Measurements from ENCODE around the gene NCOA1. TPM values are rescaled to one million over a fixed set of nuclear protein-coding genes. Genes with fewer than 3 reads are reported as not detected.
"Not testable (repeated sequence)": the region's sequence is repeated elsewhere in the genome, so short reads cannot be mapped to it uniquely, and the experiment has no call there.

Gene NCOA1
- total RNA-seq, 2 donors from 2014 or later: 20.1 to 22.6 TPM

- no peak overlapping the region for H3K9ac ChIP-seq (ENCODE audit: extremely low read depth, low read length, poor library complexity, severe bottlenecking)
- H3K9me3 ChIP-seq (ENCODE audit: control insufficient read depth, low read length): peaks cover 40% of the 10 kb centered on the region
- no peak overlapping the region for H3K27ac ChIP-seq (ENCODE audit: low read depth, low read length)
- WGBS, 2 experiments (ENCODE audit: insufficient coverage in 1 of 2, insufficient read length in 1 of 2): 94 to 100% methylated on average over 1 of the region's 1 CpG
- Mint-ChIP-seq H3K36me3 (ENCODE audit: low read depth) (peaks cover 25% of the 10 kb centered on the region), H3K9me3 (peaks cover 63% of the 10 kb centered on the region), H3K4me1 (no peaks in the 10 kb centered on the region), H3K4me3 (no peak overlapping the region), H3K27ac (no peak overlapping the region), H3K27me3 (ENCODE audit: insufficient read depth) (no peaks in the 10 kb centered on the region)
- no peak overlapping the region for H3K4me3 ChIP-seq (ENCODE audit: low read length)
- DNase-seq: no peak
- no peaks in the 10 kb centered on the region for H3K27me3 ChIP-seq (ENCODE audit: control insufficient read depth, insufficient read depth, low read length, poor library complexity, severe bottlenecking)
- no peak for TF ChIP-seq CTCF (conservative IDR thresholded peaks at IDR 0.05)
- no peaks in the 10 kb centered on the region for H3K36me3 ChIP-seq (ENCODE audit: control insufficient read depth, insufficient read depth, low read length)
- H3K4me1 ChIP-seq (ENCODE audit: control insufficient read depth, insufficient read depth, low read length): no peaks in the 10 kb centered on the region
These were observed 53.5 kb downstream of the NCOA1 start for GRCh38 chr2:24544456-24545115.

GRCh38 chr2:24546669-24547068 is 55.6 kb downstream of the NCOA1 start:
- Mint-ChIP-seq H3K9me3 (peaks cover 75% of the 10 kb centered on the region), H3K4me1 (no peaks in the 10 kb centered on the region), H3K4me3 (no peak overlapping the region), H3K27ac (no peak overlapping the region), H3K36me3 (ENCODE audit: low read depth) (peaks cover 28% of the 10 kb centered on the region), H3K27me3 (ENCODE audit: insufficient read depth) (no peaks in the 10 kb centered on the region)
- Histone ChIP-seq H3K4me1 (ENCODE audit: control insufficient read depth, insufficient read depth, low read length) (no peaks in the 10 kb centered on the region), H3K9me3 (ENCODE audit: control insufficient read depth, low read length) (peaks cover 40% of the 10 kb centered on the region), H3K27me3 (ENCODE audit: control insufficient read depth, insufficient read depth, low read length, poor library complexity, severe bottlenecking) (no peaks in the 10 kb centered on the region), H3K9ac (ENCODE audit: extremely low read depth, low read length, poor library complexity, severe bottlenecking) (no peak overlapping the region), H3K4me3 (ENCODE audit: low read length) (no peak overlapping the region), H3K36me3 (ENCODE audit: control insufficient read depth, insufficient read depth, low read length) (no peaks in the 10 kb centered on the region), H3K27ac (ENCODE audit: low read depth, low read length) (no peak overlapping the region)
- 93% methylated on average over 1 of the region's 1 CpG; no CpG with 5 or more reads in 1 of the 2 experiments for WGBS, 2 experiments (ENCODE audit: insufficient coverage in 1 of 2, insufficient read length in 1 of 2)
- no peak for TF ChIP-seq CTCF (conservative IDR thresholded peaks at IDR 0.05)
- no peak for DNase-seq

- 71 to 83% methylated on average over 4 of the region's 4 CpGs for WGBS, 2 experiments (ENCODE audit: insufficient coverage in 1 of 2, insufficient read length in 1 of 2)
- Histone ChIP-seq H3K36me3 (ENCODE audit: control insufficient read depth, insufficient read depth, low read length) (no peaks in the 10 kb centered on the region), H3K4me3 (ENCODE audit: low read length) (no peak overlapping the region), H3K27me3 (ENCODE audit: control insufficient read depth, insufficient read depth, low read length, poor library complexity, severe bottlenecking) (no peaks in the 10 kb centered on the region), H3K27ac (ENCODE audit: low read depth, low read length) (no peak overlapping the region), H3K4me1 (ENCODE audit: control insufficient read depth, insufficient read depth, low read length) (no peaks in the 10 kb centered on the region), H3K9me3 (ENCODE audit: control insufficient read depth, low read length) (peaks cover 30% of the 10 kb centered on the region), H3K9ac (ENCODE audit: extremely low read depth, low read length, poor library complexity, severe bottlenecking) (no peak overlapping the region)
- Mint-ChIP-seq H3K27ac (no peak overlapping the region), H3K27me3 (ENCODE audit: insufficient read depth) (no peaks in the 10 kb centered on the region), H3K4me1 (no peaks in the 10 kb centered on the region), H3K9me3 (peaks cover 68% of the 10 kb centered on the region), H3K4me3 (no peak overlapping the region), H3K36me3 (ENCODE audit: low read depth) (peaks cover 26% of the 10 kb centered on the region)
- TF ChIP-seq CTCF (conservative IDR thresholded peaks at IDR 0.05): no peak
- no peak for DNase-seq
These were observed 57.0 kb downstream of the NCOA1 start for GRCh38 chr2:24548058-24548457.

- H3K9me3 Mint-ChIP-seq: peaks cover 52% of the 10 kb centered on the region
- 40 to 70% methylated on average over 1 to 2 of the region's 2 CpGs for WGBS, 2 experiments (ENCODE audit: insufficient coverage in 1 of 2, insufficient read length in 1 of 2)
- H3K4me3 Mint-ChIP-seq: not testable (repeated sequence)
These were observed 59.2 kb downstream of the NCOA1 start for GRCh38 chr2:24550301-24550700.

More at GRCh38 chr2:24550301-24550700, 59.2 kb downstream of the NCOA1 start:
- not testable (repeated sequence) for H3K27ac ChIP-seq (ENCODE audit: low read depth, low read length); H3K36me3 ChIP-seq (ENCODE audit: control insufficient read depth, insufficient read depth, low read length); DNase-seq; H3K4me1 ChIP-seq (ENCODE audit: control insufficient read depth, insufficient read depth, low read length); H3K27me3 ChIP-seq (ENCODE audit: control insufficient read depth, insufficient read depth, low read length, poor library complexity, severe bottlenecking); H3K4me3 ChIP-seq (ENCODE audit: low read length); H3K9ac ChIP-seq (ENCODE audit: extremely low read depth, low read length, poor library complexity, severe bottlenecking); H3K9me3 ChIP-seq (ENCODE audit: control insufficient read depth, low read length); H3K27me3 Mint-ChIP-seq (ENCODE audit: insufficient read depth); H3K27ac Mint-ChIP-seq; H3K4me1 Mint-ChIP-seq
- peaks cover 25% of the 10 kb centered on the region for H3K36me3 Mint-ChIP-seq (ENCODE audit: low read depth)

Measured in endodermal cell (in vitro differentiated cells).